DMS153 (cell line): ENCODE results near the gene GRIK2.
A peak's percentile ranks its signal among the peaks of the same experiment; 100 is the strongest.

ENCODE experiments used
- DNase-seq: peaks from one replicate; lab custom pipeline; 2025; lab: John Stamatoyannopoulos, UW

GRIK2 gene

DNA sequence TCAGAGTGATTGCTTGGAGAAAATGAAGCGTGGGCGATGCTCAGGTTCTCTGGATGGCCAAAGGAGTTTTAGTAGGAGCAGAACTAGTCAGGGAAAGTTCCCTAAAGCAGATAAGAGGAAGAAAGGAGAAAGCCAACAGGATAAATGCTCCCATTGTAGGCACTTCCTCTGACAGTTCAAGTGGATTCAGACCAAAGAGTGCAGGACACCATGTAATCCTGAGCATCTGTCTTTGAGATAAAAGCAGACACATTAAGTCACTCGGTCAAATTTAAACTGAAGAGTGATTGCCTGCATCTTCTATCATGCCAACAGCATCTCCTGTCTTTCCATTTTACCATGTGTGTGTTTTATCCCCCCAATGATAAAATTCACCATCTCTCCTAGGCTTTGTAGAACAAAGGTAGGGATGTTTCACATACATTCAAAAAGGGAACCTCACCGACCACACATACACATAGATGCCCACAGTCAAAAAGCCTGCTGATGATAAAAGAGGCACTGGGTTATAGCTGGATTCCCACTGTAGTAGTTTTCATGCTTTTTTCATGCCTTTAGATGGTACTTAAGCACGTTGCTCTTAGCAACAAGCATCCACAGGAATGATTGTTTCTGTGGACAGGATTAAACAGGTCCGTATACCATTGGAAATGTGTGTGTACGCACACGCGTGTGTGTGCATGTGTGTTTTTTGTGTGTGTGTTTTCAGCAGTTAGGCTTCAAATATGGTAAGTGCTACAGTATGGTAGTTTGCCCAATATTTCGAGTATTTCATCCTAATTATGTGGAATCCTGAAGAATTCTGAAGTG is 7.0 kb downstream of the GRIK2 start:
- no peak for DNase-seq

GRCh38 chr6:101401171-101401570 is 7.7 kb downstream of the GRIK2 start:
- DNase-seq, result no peak

GRCh38 chr6:101401792-101402621 is 8.5 kb downstream of the GRIK2 start:
- DNase-seq, result peak; percentile 50

GRCh38 chr6:101402622-101403031 is 9.1 kb downstream of the GRIK2 start:
- peak; percentile 40 for DNase-seq

GRCh38 chr6:101403216-101403945 is 9.9 kb downstream of the GRIK2 start:
- no peak for DNase-seq

GRCh38 chr6:101404775-101405174 is 11.3 kb downstream of the GRIK2 start:
- DNase-seq, result no peak

- peak; percentile 23 for DNase-seq
These were observed 20.3 kb downstream of the GRIK2 start for GRCh38 chr6:101413773-101414172.

DNA sequence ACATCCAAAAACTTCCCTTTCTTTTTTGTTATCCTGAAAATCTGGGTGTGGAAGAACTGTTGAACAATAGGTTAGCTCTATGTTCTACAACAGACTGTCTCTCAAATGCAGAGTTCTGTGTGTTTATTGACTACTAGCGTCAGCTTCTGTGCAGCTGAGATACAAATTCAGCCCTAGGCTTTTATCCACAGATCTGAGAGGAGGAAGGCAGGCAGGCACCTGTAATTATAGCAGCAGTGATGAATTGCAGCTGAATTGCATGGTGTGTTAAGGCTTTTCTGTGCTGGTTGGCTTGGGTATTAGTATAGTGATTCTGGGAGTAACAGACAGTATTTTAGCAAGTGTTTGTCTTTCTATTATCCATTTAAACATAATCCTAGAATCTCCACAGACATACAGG is 24.4 kb downstream of the GRIK2 start:
- no peak for DNase-seq

DNA sequence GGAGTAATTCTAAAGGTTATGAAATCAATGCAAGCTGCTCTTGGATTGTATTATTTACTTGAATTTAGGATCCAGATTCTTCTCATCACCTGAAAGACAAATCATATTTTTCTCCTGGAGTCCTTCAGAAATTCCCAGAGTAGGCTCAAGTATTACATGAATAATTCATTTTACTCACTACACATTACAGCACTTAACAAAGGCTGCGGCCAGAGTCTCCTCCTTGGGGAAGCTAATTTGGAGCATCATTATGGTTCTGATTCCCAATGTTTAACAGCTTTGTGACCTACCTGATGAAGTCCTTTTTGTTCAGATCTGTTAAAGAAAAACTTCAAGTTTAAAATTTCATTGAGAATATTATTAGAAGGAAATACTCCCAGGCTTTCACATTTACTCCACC is 28.7 kb downstream of the GRIK2 start:
- DNase-seq, result no peak

GRCh38 chr6:101422811-101423210 is 29.3 kb downstream of the GRIK2 start:
- no peak for DNase-seq

DNA sequence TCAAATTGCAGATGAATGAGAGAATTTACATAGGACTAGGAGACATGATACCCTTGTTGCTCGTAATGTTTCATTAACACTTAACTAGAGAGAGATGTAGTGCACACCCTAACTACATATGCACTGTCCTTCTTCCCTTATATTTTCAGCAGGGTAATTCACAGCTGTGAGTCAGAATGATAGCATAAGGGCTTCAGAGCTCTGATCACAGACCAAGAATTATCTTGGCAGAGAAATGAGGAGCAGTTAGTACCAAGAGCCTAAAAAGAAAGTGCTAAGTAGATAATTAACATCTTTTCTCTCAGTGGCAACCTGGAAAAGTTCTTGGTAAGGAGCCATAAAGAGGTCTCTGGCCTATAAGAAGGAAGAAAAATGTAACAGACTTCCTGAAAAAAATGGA is 35.8 kb downstream of the GRIK2 start:
- DNase-seq, result no peak

DNA sequence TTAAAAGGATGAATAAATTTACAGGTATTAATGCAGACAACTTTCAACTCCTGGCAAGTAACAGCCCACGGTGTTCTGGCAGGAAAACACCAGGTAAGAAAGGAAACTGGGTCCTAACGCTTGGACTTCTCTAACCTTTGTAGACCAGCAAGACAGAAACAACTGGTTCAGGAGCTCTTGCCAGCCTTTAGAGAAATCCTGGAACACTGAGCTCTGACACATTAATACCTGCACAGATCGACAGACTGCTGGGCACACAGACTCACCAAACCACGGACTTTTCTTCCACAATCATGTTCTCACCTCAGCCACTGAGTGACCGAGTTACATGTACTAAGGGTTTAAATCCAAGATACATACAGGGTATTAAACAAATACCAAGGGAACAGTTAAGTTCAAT is 36.3 kb downstream of the GRIK2 start:
- no peak for DNase-seq

GRCh38 chr6:101433141-101433540 is 39.6 kb downstream of the GRIK2 start:
- no peak for DNase-seq

DNA sequence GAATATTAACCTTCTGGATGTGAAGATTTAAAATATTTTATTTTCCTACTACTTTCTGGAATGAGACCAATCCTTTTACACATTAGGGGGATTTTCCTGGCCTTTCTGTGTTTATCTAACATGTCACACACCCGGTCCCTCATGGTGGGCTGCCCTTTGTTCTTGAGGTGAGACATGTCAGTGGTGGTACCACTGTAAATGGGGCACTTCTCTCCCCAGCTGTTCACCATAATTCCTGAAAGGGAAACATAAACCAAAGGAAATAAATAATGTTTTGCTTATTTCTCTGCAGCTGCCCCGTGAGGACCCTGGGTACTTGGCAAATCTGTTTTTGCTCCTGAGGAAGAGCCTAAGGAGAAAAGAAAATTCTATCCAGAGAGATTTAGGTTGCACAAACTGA is 41.1 kb downstream of the GRIK2 start:
- DNase-seq, result no peak

DNA sequence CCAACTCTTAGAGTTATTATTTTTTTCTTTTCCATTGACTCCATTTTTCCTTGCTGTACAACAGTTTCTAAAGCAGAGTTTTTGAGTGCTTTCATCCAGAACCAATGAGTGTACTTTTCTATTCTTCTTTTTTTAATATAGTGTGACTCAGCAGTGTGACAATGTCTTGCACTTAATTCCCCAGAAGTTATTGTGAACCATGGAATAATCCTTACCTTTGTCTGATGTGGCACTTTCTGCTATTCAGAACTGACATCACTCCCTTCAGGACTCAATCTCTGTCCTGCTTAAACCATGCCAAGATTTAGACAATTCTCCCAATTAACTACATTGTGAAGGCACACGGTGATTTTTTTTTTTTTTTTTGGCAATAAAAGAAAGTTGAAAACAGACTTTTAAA is 41.5 kb downstream of the GRIK2 start:
- DNase-seq, result no peak

DNA sequence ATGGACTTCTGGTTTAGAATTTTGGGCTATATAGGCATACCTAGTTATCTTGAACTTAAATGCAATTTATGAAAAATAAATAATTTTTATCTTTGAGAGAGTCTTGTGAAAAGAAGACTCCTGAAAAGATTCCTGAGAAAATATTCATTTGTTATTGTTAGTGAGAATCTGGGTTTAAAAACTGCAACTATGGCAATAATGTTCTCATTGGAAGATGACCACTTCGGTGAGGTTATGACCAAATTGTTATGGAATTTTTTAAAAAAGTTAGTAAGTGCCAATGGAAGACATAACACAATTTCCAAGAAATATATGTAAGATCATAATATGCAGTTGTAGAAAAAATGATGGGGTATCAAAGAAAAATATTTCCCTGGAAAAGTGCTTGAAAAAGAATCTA is 46.3 kb downstream of the GRIK2 start:
- no peak for DNase-seq

DNA sequence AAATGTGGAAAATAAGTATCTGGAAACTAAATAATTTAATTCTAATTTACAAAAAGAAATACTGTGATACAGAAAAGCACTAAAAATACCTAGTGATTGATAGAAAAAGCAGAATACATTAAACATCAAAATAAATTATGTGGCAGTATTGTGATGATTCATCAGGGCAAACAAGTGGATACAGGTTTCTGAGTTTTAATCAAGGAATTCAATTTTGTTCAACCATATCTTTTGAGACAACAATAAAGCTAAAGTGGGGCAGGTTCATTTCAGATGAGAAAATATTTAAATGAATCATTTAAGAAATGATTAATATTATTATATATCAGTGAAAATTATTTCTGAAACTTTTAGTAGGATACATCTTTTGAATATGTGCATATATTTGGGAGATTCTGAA is 49.8 kb downstream of the GRIK2 start:
- DNase-seq, result no peak

GRCh38 chr6:101444717-101445116 is 51.2 kb downstream of the GRIK2 start:
- no peak for DNase-seq

- no peak for DNase-seq
These were observed 52.0 kb downstream of the GRIK2 start for GRCh38 chr6:101445527-101445926.

GRCh38 chr6:101450901-101451300 is 57.4 kb downstream of the GRIK2 start:
- no peak for DNase-seq

GRCh38 chr6:101451981-101452380 is 58.5 kb downstream of the GRIK2 start:
- DNase-seq, result no peak

- DNase-seq, result no peak
These were observed 59.7 kb downstream of the GRIK2 start for GRCh38 chr6:101453221-101453620.
